Stimulated activated CD4-positive, alpha-beta T cell treated with anti-CD3 and anti-CD28 coated beads, Interleukin-4, amount 100 ng/mL, for 24 hours (primary cell): ENCODE data around the gene LALBA.
"Not testable (repeated sequence)": the region's sequence is repeated elsewhere in the genome, so short reads cannot be mapped to it uniquely, and the experiment has no call there.

Source experiments
- DNase-seq: peaks from one replicate; pipeline ENCODE4 v3.0.0-alpha.2; 2020

LALBA gene

DNA sequence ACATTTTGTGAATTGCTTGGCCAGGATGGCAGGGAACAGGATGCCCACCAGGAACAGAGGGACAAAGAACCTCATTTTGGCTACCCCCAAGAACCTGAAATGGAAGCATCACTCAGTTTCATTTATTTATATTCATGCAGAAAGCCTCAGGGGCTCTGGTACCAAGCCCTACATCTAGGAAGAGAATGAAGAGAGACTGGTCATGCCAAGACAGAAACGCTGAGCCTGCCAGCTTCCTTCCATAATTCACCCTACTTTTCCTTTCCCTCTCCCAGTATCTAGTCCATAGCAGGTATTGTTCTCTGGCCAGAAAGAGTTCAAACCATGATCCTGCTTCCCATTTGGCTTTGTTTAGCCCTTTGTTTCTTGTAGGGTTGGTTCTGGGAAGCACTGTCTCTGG lies at the start of gene LALBA:
TSS of gene LALBA (minus strand) at position 101 of the 400 bp plus-strand sequence. CDS start at position 75, 26 bp downstream.
- DNase-seq, result no peak

DNA sequence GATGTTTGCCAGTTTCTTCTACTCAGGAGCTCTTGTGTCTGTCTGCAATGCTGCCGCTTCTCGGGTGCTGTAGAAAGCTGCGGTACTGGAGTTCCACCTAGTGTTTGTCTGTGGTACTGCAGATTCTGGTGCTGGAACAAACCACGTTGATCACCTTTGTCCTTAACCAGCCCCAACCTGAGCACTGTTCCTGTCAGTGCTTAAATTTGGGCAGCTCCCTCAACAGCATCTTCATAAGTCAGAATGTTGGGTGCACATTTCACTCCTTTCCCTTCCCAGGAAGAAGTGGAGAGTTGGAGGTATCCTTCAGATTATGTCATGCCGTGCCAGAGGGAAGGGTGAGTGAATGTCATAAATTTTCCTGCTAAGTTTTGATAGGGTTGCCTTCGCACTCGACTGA lies 48.7 kb upstream of the LALBA start:
- peak; percentile 83 for DNase-seq

GRCh38 chr12:48615681-48616080 lies 45.8 kb upstream of the LALBA start:
- no peak for DNase-seq

- no peak for DNase-seq
Observed at GRCh38 chr12:48613321-48613720, 43.5 kb upstream of the LALBA start.

- no peak for DNase-seq
Observed at GRCh38 chr12:48602192-48602989, 32.5 kb upstream of the LALBA start.

GRCh38 chr12:48601013-48601756 lies 31.3 kb upstream of the LALBA start:
- DNase-seq, result no peak

GRCh38 chr12:48600552-48600951 lies 30.7 kb upstream of the LALBA start:
- DNase-seq, result no peak

DNA sequence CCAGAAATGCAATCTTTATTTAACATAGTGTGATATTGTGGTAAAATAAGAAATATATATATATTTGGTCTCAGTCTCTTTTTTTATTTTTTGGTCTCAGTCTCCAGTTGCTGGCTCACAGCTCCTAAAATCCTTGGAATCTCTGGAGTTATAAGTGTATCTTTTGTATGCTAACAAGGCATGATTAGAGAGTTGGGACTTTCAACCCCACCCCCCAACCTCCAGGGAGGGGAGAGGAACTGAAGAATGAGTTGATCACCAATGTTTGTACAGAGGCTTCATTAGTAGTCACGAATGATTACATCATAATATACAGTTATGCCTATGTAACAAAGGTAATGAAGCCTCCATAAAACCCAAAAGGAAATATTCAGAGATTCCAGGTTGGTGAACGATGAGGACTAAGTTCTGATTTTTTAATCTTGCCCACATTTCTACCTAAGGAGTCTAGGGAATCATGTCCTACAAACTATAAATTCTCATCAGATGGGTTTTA lies 22.8 kb upstream of the LALBA start:
- no peak for DNase-seq

- DNase-seq, result no peak
Observed at GRCh38 chr12:48586361-48586760, 16.5 kb upstream of the LALBA start.

DNA sequence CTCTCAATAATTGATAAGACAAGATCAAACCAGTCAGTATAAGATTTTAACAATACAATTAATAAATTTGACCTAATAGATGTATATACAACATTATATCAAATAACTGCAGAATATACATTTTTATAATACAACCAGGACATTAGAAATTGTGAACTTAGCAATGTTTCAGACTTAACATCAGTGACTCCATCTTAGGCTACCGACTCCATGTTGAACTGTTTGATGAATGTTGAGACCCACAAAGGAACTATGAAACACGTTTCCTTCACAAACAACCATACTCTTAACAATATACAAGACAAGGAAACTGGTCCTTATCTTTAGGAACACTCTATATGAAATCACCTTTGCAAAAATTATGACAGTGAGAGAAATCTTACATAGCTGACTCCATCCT lies 13.9 kb upstream of the LALBA start:
- DNase-seq, result no peak

GRCh38 chr12:48580831-48581230 lies 11.0 kb upstream of the LALBA start:
- DNase-seq, result no peak

DNA sequence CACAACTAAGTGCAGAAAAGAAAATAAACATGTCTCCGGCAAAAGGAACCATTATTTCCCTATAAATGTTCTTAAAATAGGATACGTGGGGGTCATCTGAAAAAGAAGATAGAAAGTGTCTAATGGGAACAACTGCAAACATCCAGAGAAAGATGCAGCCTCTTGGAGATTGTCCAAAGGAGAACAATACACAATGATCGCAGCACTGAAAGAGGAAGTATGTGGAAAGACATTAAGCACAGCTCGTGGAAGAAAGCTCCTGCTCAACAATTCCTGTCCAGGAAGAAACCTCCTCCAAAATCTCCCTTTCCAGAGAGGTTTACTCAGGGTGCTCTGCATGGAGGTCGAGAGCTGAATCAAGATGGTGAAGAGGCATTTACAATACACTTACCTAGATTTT lies 2.5 kb upstream of the LALBA start:
- DNase-seq, result no peak

- no peak for DNase-seq
Observed at GRCh38 chr12:48567731-48568130, 2.1 kb downstream of the LALBA start.

DNA sequence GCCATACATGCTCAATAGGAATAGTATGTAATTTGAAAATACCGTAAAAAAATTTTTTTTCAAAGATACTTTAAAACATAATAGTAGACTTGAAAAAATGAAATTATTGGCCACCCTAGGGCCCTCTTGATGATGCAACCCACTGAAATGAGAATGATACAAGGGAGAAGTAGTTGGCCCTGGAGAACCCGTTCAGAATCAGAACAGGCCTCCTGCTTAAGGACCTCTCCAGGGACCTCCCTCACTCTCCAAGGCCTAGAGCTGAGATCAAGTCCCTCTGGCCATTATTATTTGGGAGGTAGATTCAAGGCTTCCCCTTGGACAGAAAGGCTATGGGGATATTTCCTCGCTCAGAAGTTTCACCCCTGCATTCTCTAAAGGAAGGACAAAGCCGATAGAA lies 11.9 kb downstream of the LALBA start:
- DNase-seq, result no peak

DNA sequence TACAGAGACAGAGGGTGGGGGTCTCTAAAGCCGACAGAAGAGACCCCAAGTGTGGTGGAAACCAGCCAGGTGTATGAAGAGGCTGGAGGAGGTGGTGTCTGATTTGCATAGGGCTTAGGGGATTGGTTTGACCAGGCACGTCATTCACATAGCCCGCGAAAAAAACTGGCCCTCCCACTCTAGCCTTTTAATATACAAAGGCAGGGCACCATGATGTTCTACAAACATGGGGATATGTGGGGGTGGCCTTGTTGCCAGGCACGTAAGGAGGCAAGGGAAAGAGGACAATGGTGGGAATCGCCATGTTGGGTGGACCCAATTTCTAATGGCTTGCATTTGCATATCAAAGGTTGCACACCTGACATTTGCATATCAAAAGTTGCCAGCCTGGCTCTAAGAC lies 13.2 kb downstream of the LALBA start:
- no peak for DNase-seq

- peak; percentile 22 for DNase-seq
Observed at GRCh38 chr12:48553666-48554343, 16.0 kb downstream of the LALBA start.

DNA sequence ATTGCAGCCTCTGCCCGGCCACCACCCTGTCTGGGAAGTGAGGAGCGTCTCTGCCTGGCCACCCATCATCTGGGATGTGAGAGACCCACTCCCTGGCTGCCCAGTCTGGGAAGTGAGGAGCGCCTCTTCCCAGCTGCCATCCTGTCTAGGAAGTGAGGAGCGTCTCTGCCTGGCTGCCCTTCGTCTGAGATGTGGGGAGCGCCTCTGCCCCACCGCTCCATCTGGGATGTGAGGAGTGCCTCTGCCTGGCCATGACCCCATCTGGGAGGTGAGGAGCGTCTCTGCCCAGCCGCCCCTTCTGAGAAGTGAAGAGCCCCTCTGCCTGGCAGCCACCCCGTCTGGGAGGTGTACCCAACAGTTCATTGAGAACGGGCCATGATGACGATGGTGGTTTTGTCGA lies 18.2 kb downstream of the LALBA start:
- not testable (repeated sequence) for DNase-seq

DNA sequence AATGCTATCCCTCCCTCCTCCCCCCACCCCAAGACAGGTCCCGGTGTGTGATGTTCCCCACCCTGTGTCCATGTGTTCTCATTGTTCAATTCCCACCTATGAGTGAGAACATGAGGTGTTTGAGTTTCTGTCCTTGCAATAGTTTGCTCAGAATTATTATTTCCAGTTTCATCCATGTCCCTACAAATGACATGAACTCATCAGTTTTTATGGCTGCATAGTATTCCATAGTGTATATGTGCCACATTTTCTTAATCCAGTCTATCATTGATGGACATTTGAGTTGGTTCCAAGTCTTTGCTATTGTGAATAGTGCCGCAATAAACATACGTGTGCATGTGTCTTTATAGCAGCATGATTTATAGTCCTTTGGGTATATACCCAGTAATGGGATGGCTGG lies 22.8 kb downstream of the LALBA start:
- DNase-seq, result not testable (repeated sequence)

GRCh38 chr12:48545833-48546469 lies 23.9 kb downstream of the LALBA start:
- no peak for DNase-seq

GRCh38 chr12:48542300-48542928 lies 27.4 kb downstream of the LALBA start:
- peak; percentile 53 for DNase-seq

DNA sequence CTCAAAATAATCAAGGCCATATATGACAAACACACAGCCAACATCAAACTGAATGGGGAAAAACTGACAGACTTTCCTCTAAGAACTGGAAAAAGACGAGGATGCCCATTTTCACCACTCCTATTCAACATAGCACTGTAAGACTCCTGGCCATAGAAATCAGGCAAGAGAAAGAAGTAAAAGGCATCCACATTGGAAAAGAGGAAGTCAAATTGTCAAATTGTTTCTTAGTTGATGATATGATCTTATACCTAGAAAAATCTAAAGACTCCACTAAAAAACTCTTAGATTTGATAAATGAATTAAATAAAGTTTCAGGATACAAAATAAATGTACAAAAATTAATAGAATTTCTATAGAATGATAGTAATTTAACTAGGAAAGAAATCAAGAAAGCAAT lies 33.2 kb downstream of the LALBA start:
- no peak for DNase-seq

GRCh38 chr12:48532601-48533000 lies 37.2 kb downstream of the LALBA start:
- no peak for DNase-seq
